Mucosa of gallbladder (tissue), 1 donor: ENCODE data around the gene RNF10. TPM values are rescaled to one million over a fixed set of nuclear protein-coding genes. Genes with fewer than 3 reads are reported as not detected.
"Not testable (repeated sequence)": the region's sequence is repeated elsewhere in the genome, so short reads cannot be mapped to it uniquely, and the experiment has no call there.

Experiments used
- DNase-seq: peaks from one replicate; pipeline ENCODE4 v3.0.0-alpha.2; 2020; ENCODE audit warnings: low spot score
- total RNA-seq: library from RNA; stranded (reverse); gene quantifications from one replicate; pipeline ENCODE4 v1.2.1, GENCODE V29; 2021
- donor health status: DM: no; HTN: no; CAD: no.

Gene RNF10
- 195 TPM for total RNA-seq

DNA sequence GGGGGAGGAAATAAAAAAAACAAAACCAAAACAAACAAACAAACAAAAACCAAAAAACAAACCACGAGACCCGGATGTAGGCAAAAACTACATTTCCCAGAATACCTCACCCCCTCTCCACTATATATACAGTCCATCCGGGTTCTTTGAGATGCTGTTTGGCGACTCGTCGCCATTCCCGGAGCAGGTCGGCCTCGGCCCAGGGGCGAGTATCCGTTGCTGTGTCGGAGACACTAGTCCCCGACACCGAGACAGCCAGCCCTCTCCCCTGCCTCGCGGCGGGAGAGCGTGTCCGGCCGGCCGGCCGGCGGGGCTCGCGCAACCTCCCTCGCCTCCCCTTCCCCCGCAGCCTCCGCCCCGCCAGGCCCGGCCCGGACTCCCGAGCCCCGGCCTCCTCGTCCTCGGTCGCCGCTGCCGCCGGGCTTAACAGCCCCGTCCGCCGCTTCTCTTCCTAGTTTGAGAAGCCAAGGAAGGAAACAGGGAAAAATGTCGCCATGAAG, at the start of gene RNF10:
TSS of gene RNF10 (plus strand) at position 154 of the 500 bp plus-strand sequence. CDS start 456 bp downstream, outside the sequence.
- peak; percentile 80 for DNase-seq

DNA sequence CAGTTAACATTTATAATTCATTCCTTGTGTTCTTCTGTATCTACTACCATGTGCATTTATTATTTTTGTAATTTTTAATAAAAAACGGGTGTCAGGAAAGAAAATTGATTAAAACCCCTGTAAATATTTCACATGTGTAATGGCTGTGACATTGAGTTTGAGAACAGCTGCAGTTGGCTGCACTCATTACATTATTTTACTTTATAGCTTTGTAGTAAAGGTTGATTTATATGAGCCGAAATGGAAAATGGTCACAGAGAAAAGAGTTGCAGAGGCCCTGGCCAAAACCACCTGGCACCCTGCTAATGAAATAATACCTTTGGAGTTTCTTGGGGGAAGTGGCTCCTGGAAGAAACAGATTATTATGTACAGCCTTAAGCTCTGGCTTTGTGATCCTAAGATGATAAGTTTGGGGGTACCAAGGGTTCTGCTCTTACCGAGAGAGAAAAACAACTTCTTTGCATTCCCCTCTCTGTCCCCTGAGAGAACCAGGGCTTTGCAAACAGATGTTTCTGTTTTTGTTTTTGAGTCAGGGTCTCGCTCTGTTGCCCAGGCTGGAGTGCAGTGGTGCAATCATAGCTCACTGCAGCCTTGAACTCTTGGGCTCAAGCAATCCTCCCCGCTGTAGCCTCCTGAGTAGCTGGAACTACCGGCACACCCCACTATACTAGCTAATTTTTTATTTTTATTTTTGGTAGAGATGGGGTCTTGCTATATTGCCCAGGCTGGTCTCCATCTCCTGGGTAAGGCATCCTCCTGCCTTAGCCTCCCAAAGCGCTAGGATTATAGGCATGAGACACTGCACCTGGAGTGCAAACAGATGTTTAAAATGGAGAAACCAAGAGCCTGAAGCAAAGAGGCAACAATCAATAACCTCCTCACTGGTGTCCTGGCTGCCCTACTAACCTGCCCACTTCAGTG, 47.9 kb upstream of the RNF10 start:
- DNase-seq = no peak

DNA sequence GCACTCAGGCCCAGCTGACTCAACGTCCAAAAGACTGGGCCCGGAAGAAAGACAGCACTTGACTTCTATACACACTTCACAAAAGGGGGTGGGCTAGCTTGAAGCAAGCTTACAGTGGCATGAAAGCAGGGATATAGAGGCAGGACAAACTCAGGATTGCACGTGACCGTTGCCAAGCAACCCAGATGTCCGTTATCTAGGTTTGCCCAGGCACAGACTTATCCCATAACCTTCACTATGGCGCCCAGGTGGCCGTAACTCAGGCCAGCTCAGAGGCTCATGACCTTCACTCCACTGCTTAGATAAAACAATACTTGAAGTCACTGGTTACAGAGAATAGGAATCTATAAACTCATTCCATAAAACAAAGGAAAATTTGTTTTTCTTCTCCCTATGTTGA, 46.6 kb upstream of the RNF10 start:
- not testable (repeated sequence) for DNase-seq

DNA sequence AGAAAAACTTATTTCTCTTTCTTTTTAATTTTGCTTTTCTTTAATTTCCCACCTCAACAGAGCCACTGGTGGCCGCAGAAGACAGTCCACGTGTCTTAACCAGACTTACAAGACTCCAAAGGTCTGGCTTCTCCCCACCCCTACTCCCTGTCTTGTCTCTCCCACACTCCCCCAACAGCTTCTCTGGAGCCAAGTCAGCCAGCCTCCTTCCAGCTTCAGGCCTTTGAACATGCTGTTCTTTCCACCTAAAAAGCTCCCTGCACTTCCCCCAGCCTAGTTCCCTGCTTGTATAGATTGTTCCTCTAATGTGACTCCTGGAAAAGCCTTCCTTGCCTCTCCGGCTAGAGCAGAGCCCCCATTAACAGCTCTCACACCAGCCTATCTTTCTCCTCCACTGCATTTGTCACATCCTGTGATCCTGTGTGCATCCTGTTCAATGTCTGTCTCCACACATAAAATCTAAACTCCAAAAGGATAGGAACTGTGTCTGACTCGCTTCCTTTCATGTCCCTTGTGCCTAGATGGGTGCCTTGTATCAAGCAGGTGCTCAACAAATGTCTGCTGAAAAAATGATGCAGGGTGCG, 46.0 kb upstream of the RNF10 start:
- no peak for DNase-seq

DNA sequence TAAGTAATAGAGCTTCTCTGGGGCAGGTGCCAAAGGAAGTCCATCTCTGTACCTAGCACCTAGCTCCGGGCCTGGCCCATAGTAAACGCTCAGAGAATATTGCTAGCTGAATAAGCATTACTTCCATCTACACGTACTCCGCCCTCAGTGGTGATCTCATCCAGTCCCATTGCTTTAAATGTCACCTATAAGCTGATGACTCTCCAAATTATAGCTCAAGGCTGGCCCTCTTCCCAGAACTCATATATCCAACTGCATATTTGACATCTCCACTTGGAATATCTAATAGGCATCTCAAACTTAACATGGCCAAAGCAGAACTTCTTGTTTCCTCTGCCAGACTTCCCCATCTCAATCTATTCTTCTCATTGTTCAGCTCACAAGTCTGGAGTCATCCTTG, 45.1 kb upstream of the RNF10 start:
- DNase-seq = no peak

DNA sequence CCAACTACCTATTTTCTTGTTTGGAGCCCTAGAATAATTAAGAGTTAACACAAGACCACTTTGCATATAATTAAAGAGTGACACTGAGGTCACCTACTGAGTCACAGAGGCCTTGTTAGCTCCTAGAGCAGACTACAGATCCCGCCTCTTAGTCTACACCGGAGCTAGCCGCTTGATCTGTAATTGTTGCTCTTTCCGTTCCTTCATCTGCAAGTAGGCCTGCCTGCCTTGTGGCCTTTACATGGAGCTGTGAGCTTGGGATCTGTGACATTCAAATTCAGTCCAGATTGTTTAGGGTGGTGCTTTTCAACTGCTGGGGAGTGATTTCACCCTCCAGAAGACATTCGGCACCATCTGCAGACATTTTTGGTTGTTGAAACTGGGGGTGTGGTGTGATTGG, 43.8 kb upstream of the RNF10 start:
- DNase-seq = no peak

DNA sequence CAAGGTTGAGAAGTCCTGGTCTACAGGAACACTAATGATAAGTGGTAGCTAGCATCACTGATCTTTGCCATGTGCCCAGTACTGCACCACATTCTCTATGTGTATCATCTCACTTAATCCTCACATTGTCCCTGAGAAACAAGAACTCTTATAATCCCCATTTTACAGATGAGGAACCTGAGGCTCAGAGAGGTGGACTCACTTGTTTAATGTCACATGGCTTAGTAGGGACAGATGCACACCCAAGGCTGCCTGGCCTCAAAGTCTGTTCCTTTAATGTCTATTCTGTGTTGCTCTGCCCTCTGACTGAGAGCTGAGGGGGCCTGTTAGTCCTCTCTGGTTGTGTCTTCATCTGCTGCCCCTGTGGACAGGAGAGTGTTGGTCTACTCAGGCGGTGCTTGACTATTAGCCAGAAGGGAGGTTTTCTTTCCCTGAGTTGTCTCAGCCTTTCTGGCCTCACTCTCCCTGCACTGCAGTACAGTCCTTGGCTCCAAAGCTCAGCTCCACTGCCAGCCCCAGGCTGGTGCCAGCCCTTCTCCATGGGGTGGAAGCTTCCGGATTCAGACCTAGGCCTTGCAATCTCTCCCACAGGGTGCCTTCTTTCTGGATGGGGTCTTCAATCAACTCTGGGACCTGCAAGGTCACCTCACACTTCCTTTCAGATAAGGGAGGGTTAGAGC, 43.2 kb upstream of the RNF10 start:
- DNase-seq = peak; percentile 13

DNA sequence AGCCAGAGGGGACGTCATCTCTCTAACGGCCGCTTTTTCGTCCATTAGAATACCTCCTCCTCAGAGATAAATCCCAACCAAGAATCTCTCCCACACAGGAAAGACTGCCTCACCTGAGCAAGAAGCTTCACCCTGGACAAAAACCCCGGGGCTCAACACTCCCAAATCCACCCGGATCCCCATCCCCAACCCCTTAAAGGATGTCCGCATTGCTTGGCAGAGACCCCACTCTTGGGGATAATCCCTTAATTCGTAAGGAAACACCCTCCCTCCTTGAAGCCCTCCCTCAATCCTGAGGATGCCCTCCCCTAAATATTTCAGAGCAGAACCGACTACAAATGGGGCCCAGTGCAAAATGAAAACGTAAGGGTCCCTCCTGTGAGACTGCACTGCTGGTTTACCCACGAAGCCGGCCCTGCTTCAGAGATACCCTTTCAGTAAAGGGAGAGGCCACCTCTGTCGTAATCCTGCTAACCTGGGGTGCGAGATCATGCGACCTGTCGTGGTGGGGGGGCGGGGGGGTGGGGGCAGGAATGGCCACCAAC, 38.9 kb upstream of the RNF10 start:
- DNase-seq = no peak

DNA sequence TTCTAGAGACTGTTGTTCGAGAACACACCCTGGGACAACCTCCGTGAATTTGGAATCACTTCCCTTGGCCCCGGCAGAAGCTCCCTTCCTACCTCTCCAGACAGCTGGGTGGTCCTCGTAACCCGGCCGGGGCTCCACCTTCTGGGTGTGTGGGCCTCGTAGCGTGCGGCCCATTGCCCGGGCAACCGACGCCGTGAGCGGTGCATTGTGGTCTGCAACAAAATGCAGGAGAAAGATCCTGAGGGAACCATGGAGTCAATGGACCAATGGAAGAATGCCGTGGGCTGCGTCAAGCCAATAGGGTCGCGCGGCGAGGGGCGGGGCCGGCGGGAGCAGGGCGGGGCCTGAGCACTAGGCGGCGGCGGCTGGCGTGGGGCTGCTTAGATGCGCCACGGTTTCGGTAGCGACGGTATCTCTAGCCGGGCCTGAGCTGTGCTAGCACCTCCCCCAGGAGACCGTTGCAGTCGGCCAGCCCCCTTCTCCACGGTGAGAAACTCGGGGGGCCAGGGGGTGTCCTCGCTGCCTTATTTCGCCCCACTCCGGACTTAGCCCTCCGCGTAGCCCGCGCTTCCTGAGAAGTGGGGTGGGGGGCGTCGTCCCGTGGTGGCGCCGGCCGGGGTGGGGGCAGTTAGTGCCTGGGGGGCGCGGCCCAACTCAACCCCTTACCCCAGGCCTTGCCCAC, 38.3 kb upstream of the RNF10 start, which contains the start of gene DYNLL1:
TSS of gene DYNLL1 (plus strand) at position 383 of the 682 bp plus-strand sequence. CDS start 309 bp downstream, outside the sequence.
- peak; percentile 97 for DNase-seq

DNA sequence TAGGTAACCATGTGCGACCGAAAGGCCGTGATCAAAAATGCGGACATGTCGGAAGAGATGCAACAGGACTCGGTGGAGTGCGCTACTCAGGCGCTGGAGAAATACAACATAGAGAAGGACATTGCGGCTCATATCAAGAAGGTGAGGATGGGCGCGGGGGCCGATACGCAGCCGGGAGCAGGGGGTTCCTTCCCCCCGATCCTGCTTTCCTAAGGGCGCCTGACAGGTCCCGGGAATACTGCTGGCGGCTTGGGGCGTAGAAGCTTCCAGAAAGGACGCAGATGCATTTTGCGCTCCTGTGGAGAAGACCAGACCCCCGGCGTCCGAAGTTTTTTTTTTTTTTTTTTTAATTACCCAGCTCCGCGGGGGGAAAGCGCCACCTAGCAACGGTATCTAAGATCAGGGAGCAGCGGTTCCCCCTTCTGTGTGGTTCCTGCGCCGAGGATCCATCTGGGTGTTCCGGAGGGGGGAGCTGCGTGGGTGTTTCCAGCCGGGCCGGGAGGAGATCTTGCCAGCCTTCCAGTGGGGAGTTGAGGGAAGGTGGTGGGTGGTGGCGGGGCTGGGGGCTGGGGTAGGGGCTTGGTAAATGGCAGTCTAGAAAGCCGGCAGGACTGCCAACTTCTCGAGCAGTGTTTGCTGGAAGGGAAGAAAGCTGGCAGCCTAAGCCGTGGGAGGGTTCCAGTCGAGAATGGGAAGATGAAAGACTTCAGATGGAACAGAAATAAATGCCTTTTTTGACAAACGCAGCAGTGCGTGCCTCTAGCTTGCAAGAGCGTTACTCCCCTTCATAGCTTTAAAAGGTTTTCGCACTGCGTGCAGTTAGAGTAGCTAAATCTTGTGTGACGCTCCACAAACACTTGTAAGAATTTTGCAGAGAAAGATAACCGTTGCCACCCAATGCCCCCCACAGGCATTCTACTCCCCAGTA, 37.5 kb upstream of the RNF10 start:
- DNase-seq = peak; percentile 62

DNA sequence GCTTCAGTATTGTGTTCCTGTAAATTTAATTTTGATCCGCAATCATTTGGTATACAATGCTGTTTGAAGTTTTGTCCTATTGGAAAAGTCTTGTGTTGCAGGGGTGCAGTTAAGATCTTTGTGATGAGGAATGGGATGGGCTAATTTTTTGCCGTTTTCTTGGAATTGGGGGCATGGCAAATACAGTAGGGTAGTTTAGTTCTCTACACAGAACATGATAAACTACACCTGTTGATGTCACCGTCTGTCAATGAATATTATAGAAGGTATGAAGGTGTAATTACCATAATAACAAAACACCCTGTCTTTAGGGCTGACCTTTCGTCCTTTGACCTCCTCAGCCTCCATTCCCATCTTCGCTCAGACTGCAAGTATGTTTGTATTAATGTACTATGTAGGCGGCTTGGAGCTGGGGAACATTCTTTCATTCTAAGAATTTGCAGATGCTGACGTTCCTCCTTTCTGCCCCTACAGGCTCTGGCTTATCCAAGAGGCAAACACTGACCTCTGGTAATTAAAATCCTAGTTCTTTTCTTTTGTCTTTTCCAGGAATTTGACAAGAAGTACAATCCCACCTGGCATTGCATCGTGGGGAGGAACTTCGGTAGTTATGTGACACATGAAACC, 36.5 kb upstream of the RNF10 start:
- no peak for DNase-seq

DNA sequence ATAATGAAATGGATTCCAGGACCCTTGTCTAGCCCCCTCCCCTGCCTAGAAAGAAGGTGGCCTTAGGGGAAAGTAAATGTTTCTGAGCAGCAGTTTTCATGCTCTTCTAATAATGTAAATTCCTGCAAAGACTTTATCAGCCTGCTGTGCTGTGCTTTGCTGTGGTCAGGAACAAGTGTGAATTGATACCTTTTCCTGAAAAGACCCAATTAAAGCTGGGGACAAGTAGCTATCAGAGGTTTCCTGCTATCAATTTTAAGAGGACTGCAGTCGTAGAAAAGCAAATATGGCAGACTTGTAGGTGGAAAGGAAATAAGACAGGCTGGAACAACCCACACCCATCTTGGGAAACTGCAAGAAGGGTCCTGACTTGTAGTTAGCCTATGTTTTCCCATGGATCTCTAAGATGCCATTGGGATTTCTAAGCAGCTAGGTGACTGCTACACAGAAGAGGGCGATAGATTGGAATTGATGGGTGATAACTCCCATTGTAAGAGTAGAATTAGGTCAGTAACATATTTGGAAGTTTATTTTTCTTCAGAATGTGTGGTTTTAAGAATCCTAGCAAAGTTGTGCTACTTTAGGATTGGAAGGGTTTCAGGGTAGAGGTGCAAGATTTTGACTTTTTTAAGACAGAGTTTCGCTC, 35.2 kb upstream of the RNF10 start:
- DNase-seq = no peak

DNA sequence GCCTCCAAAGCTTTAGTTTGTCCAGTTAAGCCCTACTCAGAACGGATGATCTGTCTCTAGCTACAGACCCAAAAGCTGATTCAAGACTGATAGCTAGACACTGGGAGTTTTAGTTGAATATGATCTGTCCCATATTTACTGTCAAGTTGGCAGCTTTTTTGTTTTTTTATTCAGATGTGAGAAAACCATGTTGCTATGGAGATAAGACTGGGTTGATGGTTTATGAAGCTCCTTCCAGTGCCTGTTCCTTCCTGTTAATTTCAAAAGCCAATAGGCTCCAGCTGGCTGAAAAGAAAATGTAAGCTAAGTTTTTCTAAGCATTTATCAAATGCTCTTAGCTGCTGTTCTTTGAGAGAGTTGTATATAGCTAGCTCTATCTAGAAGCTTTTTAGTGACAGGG, 33.6 kb upstream of the RNF10 start:
- no peak for DNase-seq

DNA sequence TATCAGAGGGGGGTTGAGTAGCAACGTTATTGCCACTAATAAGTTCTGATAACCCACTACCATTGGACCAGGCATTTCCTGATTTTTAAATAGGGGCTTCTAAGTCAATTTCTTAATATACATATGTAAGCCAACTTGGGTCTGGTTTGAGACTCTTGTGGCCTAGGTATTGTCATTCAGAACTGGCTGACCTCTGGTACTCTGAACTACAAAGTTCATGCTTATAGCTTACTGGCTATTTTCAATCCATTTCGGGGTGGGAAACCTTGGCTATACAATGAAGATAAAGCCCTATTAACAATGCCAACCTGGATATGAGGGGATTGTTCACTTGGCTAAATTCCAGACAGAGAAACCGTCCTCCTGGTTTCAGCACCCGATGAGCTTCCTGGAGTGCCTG, 29.6 kb upstream of the RNF10 start:
- DNase-seq = no peak

DNA sequence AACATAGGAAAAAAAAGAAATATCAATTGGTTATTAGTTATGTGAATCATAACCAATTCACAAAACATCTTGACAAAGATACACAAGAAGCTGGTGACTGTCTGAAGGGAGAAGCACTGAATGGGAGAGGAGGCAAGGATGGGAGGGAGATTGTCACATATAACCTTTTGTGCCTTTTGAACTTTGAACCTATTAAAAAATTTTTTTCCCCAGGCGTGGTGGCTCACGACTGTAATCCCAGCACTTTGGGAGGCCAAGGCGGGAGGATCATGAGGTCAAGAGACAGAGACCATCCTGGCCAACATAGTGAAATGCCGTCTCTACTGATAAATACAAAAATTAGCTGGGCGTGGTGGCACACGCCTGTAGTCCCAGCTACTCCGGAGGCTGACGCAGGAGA, 25.6 kb upstream of the RNF10 start:
- DNase-seq = no peak

DNA sequence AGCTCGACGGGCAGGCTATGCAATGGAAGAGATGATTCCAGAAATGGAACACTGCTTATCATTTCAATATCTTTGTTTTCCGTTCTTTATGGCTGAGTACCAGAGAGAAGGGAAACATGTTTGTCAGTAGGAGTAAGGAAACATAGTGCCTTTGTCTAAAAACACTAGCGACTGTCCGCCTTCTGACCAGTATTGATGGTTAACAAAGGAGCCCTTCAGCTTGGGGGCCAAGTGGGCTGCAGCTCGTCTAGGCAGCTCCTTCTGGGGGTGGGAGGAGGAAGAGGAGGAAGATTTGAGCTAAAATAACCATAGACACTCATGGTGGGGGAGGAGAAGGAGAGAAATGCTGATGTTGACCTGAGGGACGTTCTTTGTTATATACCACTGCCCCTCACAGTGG, 20.2 kb upstream of the RNF10 start:
- DNase-seq = no peak

DNA sequence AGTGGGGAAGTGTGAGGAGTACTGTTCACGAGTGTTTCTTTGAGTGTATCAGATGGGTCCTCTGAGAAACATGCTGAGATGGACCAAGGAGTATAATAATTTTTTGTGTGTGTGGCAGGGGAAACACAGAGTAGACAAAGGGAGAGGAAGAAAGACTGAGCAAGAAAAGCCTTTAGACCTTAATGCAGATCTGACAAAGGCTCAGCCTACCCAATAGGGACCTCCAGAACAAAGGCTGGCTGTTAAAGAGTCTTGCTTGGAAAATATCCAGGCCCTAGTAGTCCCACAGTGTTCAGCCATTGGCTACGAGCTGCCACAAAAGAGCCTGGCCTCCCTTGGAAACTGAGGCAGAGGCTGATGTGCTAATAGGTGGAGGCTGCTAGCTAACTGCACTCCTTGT, 18.7 kb upstream of the RNF10 start:
- no peak for DNase-seq

DNA sequence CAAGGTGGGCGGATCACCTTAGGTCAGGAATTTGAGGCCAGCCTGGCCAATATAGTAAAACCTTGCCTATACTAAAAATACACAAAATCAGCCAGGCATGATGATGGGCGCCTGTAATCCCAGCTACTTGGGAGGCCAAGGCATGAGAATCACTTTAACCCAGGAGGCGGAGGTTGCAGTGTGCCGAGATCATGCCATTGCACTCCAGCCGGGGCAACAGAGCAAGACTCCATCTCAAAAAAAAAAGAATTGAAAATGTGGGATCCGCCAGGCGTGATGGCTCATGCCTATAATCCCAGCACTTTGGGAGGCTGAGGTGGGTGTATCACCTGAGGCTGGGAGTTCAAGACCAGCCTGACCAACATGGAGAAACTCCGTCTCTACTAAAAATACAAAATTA, 14.8 kb upstream of the RNF10 start:
- not testable (repeated sequence) for DNase-seq

DNA sequence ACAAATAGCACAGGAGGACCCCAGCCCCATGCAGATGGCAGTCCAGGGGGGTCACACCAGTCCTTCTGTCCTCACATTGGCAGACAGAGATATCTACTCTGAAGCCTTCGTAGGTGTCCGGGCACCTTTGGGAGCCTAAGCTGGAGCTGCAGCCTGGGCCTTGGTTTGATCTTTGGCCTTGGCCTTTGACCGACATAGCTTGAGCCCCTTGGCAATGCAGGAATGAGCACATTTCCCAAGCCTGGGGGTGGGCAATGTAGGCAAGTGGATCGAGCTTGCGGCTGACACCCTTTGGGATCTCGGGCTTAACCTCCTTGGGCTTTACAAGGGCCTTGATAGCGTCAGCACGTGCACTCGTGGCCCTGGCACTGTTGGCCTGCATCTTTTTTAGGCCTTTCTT, 11.6 kb upstream of the RNF10 start:
- DNase-seq = no peak
